Ureter (tissue), 1 donor: Measurements from ENCODE around the gene ZNF546. TPM values are rescaled to one million over a fixed set of nuclear protein-coding genes. Genes with fewer than 3 reads are reported as not detected.
"Not testable (repeated sequence)": the region's sequence is repeated elsewhere in the genome, so short reads cannot be mapped to it uniquely, and the experiment has no call there.

Experiments
- DNase-seq: peaks from one replicate; pipeline ENCODE4 v3.0.0-alpha.2; 2020; ENCODE audit warnings: low spot score
- total RNA-seq: library from RNA; stranded (reverse); gene quantifications from one replicate; pipeline ENCODE4 v1.2.4, GENCODE V29; 2023
- donor health status: DM: yes; HTN: yes; CAD: no.

ZNF546 gene
- total RNA-seq, 1 donor from 2014 or later = 7.9 TPM

GRCh38 chr19:39986643-39987042, 10.2 kb upstream of the ZNF546 start:
- DNase-seq = no peak

GRCh38 chr19:39987167-39987566, 9.7 kb upstream of the ZNF546 start:
- no peak for DNase-seq

- no peak for DNase-seq
These were observed 9.3 kb upstream of the ZNF546 start for GRCh38 chr19:39987596-39987995.

GRCh38 chr19:39993605-39994004, 3.3 kb upstream of the ZNF546 start:
- no peak for DNase-seq

GRCh38 chr19:39994361-39994760, 2.5 kb upstream of the ZNF546 start:
- no peak for DNase-seq

GRCh38 chr19:39995794-39996193, 1.1 kb upstream of the ZNF546 start:
- DNase-seq = no peak

- DNase-seq = no peak
These were observed 546 bp upstream of the ZNF546 start for GRCh38 chr19:39996218-39996810.

GRCh38 chr19:39997638-39998216, 867 bp downstream of the ZNF546 start:
- DNase-seq = no peak

GRCh38 chr19:39998501-39998900, 1.6 kb downstream of the ZNF546 start:
- DNase-seq = no peak

- no peak for DNase-seq
These were observed 8.9 kb downstream of the ZNF546 start for GRCh38 chr19:40005691-40006272.

- DNase-seq = no peak
These were observed 9.4 kb downstream of the ZNF546 start for GRCh38 chr19:40006273-40006691.

- DNase-seq = no peak
These were observed 12.8 kb downstream of the ZNF546 start for GRCh38 chr19:40009674-40010073.

- no peak for DNase-seq
These were observed 17.1 kb downstream of the ZNF546 start for GRCh38 chr19:40013991-40014390.

- no peak for DNase-seq
These were observed 27.1 kb downstream of the ZNF546 start for GRCh38 chr19:40023969-40024368.

GRCh38 chr19:40025938-40026596, 29.2 kb downstream of the ZNF546 start:
- no peak for DNase-seq

- DNase-seq = no peak
These were observed 29.7 kb downstream of the ZNF546 start for GRCh38 chr19:40026597-40026970.

- no peak for DNase-seq
These were observed 37.2 kb downstream of the ZNF546 start for GRCh38 chr19:40033989-40034560.

- DNase-seq = no peak
These were observed 39.1 kb downstream of the ZNF546 start for GRCh38 chr19:40035996-40036395.

GRCh38 chr19:40038047-40038446, 41.2 kb downstream of the ZNF546 start:
- not testable (repeated sequence) for DNase-seq

- not testable (repeated sequence) for DNase-seq
These were observed 44.9 kb downstream of the ZNF546 start for GRCh38 chr19:40041718-40042117.

- DNase-seq = no peak
These were observed 56.6 kb downstream of the ZNF546 start for GRCh38 chr19:40053491-40053890.

GRCh38 chr19:40054632-40055031, 57.8 kb downstream of the ZNF546 start:
- DNase-seq = no peak

- DNase-seq = no peak
These were observed 58.2 kb downstream of the ZNF546 start for GRCh38 chr19:40055049-40055448.
